Peyer's patch (tissue), 4 donors: ENCODE data around the gene NSG1.

Experiments used
- CTCF ChIP-seq, 6 experiments: fragments of 450-650 bp in 4 of 6; fragments of 200-600 bp in 2 of 6; sonication (generic) in 1 of 6; IDR thresholded peaks; one replicate each; pipeline ENCODE4 v1.5.1; 2017 to 2019; ENCODE audit warnings: antibody characterized with exemption in 6 of 6, mild to moderate bottlenecking in 3 of 6, moderate library complexity in 1 of 6
- POLR2A ChIP-seq, 2 donors: fragments of 450-650 bp; IDR thresholded peaks; one replicate each; pipeline ENCODE4 v1.5.1; 2017; ENCODE audit warnings: antibody characterized with exemption in 2 of 2, mild to moderate bottlenecking in 2 of 2, moderate library complexity in 2 of 2

GRCh38 chr4:4432341-4433125 lies 45.6 kb downstream of the NSG1 start:
- no peak for TF ChIP-seq CTCF (IDR thresholded peaks at IDR 0.05)
- no peak for TF ChIP-seq POLR2A (IDR thresholded peaks at IDR 0.05)
